Measurements from ENCODE around the gene SHOC2. TPM values are rescaled to one million over a fixed set of nuclear protein-coding genes. Genes with fewer than 3 reads are reported as not detected.

SHOC2 gene
- total and polyA plus RNA-seq, 2 of the 8 experiments (the other 6 are each of a cell fraction or from before 2014, with no cell fraction given), result 7.6 to 28.2 TPM

DNA sequence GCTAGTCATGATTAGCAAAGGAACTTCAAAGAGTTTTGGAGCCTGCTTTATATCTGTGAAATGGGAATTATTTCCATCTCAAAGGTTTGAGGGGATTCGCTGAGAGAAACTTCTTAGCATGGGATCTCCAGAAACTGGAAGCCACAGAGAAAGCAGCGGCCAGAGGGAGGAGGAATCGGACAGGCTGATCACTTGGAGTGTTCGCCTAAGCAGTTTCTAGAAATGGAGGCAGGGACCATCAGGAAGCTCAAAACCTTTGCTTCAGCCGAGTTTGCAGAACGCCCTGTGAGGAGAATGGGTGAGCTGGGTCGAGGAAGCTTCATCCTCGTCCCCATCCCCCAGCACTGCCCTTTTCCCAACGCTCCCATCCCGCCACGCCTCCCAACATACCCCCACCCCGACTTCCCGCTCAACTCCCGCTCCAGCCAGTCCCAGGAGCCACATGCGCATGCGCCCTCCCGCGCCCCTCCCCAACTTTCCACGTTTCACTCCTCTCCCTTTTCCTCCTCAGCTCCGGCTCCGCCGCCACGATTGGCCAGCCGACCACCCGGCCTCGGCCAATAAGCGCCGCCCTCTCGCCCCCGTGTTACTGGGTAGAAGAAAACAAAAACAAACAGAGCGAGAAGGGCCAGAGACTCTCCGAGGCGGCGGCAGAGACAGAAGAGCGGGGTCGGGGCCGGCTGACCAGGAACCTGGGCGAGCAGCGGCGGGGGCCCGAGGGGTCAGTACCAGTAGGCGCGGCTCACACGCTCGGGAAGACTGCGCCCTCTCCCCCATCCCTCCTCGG is 47.9 kb upstream of the SHOC2 start, which contains the start of gene PDCD4 (continued):
- TF ChIP-seq, protein P1, sequence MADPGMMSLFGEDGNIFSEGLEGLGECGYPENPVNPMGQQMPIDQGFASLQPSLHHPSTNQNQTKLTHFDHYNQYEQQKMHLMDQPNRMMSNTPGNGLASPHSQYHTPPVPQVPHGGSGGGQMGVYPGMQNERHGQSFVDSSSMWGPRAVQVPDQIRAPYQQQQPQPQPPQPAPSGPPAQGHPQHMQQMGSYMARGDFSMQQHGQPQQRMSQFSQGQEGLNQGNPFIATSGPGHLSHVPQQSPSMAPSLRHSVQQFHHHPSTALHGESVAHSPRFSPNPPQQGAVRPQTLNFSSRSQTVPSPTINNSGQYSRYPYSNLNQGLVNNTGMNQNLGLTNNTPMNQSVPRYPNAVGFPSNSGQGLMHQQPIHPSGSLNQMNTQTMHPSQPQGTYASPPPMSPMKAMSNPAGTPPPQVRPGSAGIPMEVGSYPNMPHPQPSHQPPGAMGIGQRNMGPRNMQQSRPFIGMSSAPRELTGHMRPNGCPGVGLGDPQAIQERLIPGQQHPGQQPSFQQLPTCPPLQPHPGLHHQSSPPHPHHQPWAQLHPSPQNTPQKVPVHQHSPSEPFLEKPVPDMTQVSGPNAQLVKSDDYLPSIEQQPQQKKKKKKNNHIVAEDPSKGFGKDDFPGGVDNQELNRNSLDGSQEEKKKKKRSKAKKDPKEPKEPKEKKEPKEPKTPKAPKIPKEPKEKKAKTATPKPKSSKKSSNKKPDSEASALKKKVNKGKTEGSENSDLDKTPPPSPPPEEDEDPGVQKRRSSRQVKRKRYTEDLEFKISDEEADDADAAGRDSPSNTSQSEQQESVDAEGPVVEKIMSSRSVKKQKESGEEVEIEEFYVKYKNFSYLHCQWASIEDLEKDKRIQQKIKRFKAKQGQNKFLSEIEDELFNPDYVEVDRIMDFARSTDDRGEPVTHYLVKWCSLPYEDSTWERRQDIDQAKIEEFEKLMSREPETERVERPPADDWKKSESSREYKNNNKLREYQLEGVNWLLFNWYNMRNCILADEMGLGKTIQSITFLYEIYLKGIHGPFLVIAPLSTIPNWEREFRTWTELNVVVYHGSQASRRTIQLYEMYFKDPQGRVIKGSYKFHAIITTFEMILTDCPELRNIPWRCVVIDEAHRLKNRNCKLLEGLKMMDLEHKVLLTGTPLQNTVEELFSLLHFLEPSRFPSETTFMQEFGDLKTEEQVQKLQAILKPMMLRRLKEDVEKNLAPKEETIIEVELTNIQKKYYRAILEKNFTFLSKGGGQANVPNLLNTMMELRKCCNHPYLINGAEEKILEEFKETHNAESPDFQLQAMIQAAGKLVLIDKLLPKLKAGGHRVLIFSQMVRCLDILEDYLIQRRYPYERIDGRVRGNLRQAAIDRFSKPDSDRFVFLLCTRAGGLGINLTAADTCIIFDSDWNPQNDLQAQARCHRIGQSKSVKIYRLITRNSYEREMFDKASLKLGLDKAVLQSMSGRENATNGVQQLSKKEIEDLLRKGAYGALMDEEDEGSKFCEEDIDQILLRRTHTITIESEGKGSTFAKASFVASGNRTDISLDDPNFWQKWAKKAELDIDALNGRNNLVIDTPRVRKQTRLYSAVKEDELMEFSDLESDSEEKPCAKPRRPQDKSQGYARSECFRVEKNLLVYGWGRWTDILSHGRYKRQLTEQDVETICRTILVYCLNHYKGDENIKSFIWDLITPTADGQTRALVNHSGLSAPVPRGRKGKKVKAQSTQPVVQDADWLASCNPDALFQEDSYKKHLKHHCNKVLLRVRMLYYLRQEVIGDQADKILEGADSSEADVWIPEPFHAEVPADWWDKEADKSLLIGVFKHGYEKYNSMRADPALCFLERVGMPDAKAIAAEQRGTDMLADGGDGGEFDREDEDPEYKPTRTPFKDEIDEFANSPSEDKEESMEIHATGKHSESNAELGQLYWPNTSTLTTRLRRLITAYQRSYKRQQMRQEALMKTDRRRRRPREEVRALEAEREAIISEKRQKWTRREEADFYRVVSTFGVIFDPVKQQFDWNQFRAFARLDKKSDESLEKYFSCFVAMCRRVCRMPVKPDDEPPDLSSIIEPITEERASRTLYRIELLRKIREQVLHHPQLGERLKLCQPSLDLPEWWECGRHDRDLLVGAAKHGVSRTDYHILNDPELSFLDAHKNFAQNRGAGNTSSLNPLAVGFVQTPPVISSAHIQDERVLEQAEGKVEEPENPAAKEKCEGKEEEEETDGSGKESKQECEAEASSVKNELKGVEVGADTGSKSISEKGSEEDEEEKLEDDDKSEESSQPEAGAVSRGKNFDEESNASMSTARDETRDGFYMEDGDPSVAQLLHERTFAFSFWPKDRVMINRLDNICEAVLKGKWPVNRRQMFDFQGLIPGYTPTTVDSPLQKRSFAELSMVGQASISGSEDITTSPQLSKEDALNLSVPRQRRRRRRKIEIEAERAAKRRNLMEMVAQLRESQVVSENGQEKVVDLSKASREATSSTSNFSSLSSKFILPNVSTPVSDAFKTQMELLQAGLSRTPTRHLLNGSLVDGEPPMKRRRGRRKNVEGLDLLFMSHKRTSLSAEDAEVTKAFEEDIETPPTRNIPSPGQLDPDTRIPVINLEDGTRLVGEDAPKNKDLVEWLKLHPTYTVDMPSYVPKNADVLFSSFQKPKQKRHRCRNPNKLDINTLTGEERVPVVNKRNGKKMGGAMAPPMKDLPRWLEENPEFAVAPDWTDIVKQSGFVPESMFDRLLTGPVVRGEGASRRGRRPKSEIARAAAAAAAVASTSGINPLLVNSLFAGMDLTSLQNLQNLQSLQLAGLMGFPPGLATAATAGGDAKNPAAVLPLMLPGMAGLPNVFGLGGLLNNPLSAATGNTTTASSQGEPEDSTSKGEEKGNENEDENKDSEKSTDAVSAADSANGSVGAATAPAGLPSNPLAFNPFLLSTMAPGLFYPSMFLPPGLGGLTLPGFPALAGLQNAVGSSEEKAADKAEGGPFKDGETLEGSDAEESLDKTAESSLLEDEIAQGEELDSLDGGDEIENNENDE (IDR thresholded peaks at IDR 0.05; ENCODE audit: insufficient replicate concordance, low read length), result no peak
- no peak for TF ChIP-seq SP2 (IDR thresholded peaks at IDR 0.05; ENCODE audit: low read length)
- TF ChIP-seq YY1 (IDR thresholded peaks at IDR 0.05; ENCODE audit: low read depth, low read length), result no peak; the same call in 1 of the 2 replicates
- no peak for TF ChIP-seq GABPA (IDR thresholded peaks at IDR 0.05; ENCODE audit: borderline replicate concordance, insufficient read depth, low read length)
- TF ChIP-seq EZH2 (IDR thresholded peaks at IDR 0.05; ENCODE audit: low read depth, low read length, severe bottlenecking), result no peak
- TF ChIP-seq POU5F1 (IDR thresholded peaks at IDR 0.05; ENCODE audit: low read depth, low read length), result no peak
- no peak for TF ChIP-seq CTBP2 (IDR thresholded peaks at IDR 0.05; ENCODE audit: borderline replicate concordance, insufficient read depth, insufficient read length, low read length)
- no peak for TF ChIP-seq KDM5A (IDR thresholded peaks at IDR 0.05; ENCODE audit: low read length)
- no peak; a peak in 1 of 4 replicates for TF ChIP-seq SIN3A (conservative IDR thresholded peaks at IDR 0.05 in 1 of 2, IDR thresholded peaks at IDR 0.05 in 1 of 2; ENCODE audit: low read depth in 1 of 2, low read length in 2 of 2)

All from H1 (cell line).